Measurements from ENCODE around the gene RMP24.

RMP24 gene

DNA sequence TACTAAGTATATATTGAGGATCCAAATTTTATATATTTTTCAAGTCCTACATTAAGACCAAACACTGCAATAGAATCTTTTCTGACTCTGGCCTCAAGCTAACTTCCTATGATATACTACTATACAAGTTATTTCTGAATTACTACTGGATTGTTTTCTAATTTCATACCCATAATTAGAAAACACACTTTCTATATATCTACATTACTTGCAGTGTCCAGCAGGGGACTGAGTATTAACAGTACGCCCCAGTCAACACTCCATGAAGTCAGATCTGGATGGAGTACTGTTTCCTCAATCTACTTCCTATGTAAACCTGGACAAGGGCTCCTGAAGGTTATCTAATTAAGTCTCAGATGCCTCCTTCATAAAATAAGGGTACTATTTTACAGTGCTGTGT lies 26.5 kb downstream of the RMP24 start:
- Histone ChIP-seq H3K9ac (ENCODE audit: insufficient read depth in 1 of 2, low read length in 2 of 2) (no peak overlapping the region), H3K27ac (ENCODE audit: low read depth in 1 of 2, low read length in 1 of 2) (no peak overlapping the region), H3K4me3 (no peak overlapping the region), H3K36me3 (ENCODE audit: control insufficient read depth in 4 of 4, insufficient read depth in 4 of 4, low read length in 4 of 4) (peaks cover 0 to 2% (median 0%) of the 10 kb centered on the region in 4 donors), H3K27me3 (ENCODE audit: control insufficient read depth in 3 of 3, insufficient read depth in 3 of 3, low read length in 2 of 3) (no peaks in the 10 kb centered on the region), H3K4me1 (ENCODE audit: control insufficient read depth in 5 of 5, insufficient read depth in 5 of 5, low read length in 5 of 5) (no peaks in the 10 kb centered on the region), H3K9me3 (ENCODE audit: control insufficient read depth in 4 of 4, insufficient read depth in 3 of 4, low read length in 3 of 4) (no peaks in the 10 kb centered on the region)
- peak in 1 of 3 donors; percentile 8 for DNase-seq
- TF ChIP-seq CTCF (IDR thresholded peaks at IDR 0.05; ENCODE audit: control extremely low read depth, extremely low read depth): no peak
- WGBS, 2 donors: 73 to 74% methylated on average over 1 of the region's 1 CpG
- no peak for ATAC-seq (ENCODE audit: insufficient read depth, low FRiP score)

DNA sequence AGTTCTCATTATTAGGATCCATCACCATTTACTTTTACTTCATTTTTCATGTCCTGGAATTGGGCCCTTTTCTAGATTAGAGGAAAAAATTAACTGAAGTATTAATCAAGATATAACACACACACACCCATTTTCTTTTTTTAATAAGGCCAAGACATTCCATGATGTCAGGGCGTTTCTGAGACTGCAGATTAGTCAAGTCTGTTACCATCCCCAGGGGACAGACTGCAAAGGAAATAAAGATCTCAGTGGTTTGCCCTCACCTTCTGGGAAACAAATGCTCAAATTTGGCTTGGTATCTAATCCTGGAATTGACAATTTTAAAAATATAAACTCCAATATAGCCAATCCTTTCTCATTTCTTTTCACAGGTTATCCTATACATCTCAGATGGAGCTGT lies 27.4 kb downstream of the RMP24 start:
- no peak for TF ChIP-seq CTCF (IDR thresholded peaks at IDR 0.05; ENCODE audit: control extremely low read depth, extremely low read depth)
- 60 to 61% methylated on average over 1 of the region's 1 CpG for WGBS, 2 donors
- no peak overlapping the region for H3K27ac ChIP-seq (ENCODE audit: low read depth in 1 of 2, low read length in 1 of 2)
- no peaks in the 10 kb centered on the region for H3K9me3 ChIP-seq (ENCODE audit: control insufficient read depth in 4 of 4, insufficient read depth in 3 of 4, low read length in 3 of 4)
- no peak overlapping the region for H3K4me3 ChIP-seq
- H3K9ac ChIP-seq (ENCODE audit: insufficient read depth in 1 of 2, low read length in 2 of 2): no peak overlapping the region
- ATAC-seq (ENCODE audit: insufficient read depth, low FRiP score) (no peak), DNase-seq (no peak)
- no peaks in the 10 kb centered on the region for H3K4me1 ChIP-seq (ENCODE audit: control insufficient read depth in 5 of 5, insufficient read depth in 5 of 5, low read length in 5 of 5)
- H3K36me3 ChIP-seq (ENCODE audit: control insufficient read depth in 4 of 4, insufficient read depth in 4 of 4, low read length in 4 of 4): peaks cover 0 to 2% (median 0%) of the 10 kb centered on the region in 4 donors
- no peaks in the 10 kb centered on the region for H3K27me3 ChIP-seq (ENCODE audit: control insufficient read depth in 3 of 3, insufficient read depth in 3 of 3, low read length in 2 of 3)

- Histone ChIP-seq H3K27ac (ENCODE audit: low read depth in 1 of 2, low read length in 1 of 2) (no peak overlapping the region), H3K27me3 (ENCODE audit: control insufficient read depth in 3 of 3, insufficient read depth in 3 of 3, low read length in 2 of 3) (no peaks in the 10 kb centered on the region), H3K4me3 (no peak overlapping the region), H3K9ac (ENCODE audit: insufficient read depth in 1 of 2, low read length in 2 of 2) (no peak overlapping the region), H3K36me3 (ENCODE audit: control insufficient read depth in 4 of 4, insufficient read depth in 4 of 4, low read length in 4 of 4) (no peaks in the 10 kb centered on the region), H3K4me1 (ENCODE audit: control insufficient read depth in 5 of 5, insufficient read depth in 5 of 5, low read length in 5 of 5) (no peaks in the 10 kb centered on the region), H3K9me3 (ENCODE audit: control insufficient read depth in 4 of 4, insufficient read depth in 3 of 4, low read length in 3 of 4) (peaks cover 0 to 2% (median 0%) of the 10 kb centered on the region in 4 donors)
- TF ChIP-seq CTCF (IDR thresholded peaks at IDR 0.05; ENCODE audit: control extremely low read depth, extremely low read depth): no peak
- DNase-seq (no peak), ATAC-seq (ENCODE audit: insufficient read depth, low FRiP score) (no peak)
- WGBS, 2 donors: 96 to 99% methylated on average over 2 of the region's 2 CpGs
Observed at GRCh38 chr18:36006997-36007396, 34.5 kb downstream of the RMP24 start.

- 79 to 87% methylated on average over 3 of the region's 3 CpGs for WGBS, 2 donors
- ATAC-seq (ENCODE audit: insufficient read depth, low FRiP score): no peak
Observed at GRCh38 chr18:36009214-36009613, 36.7 kb downstream of the RMP24 start.

More at GRCh38 chr18:36009214-36009613, 36.7 kb downstream of the RMP24 start:
- no peak overlapping the region for H3K27ac ChIP-seq (ENCODE audit: low read depth in 1 of 2, low read length in 1 of 2)
- no peaks in the 10 kb centered on the region for H3K4me1 ChIP-seq (ENCODE audit: control insufficient read depth in 5 of 5, insufficient read depth in 5 of 5, low read length in 5 of 5)
- H3K9me3 ChIP-seq (ENCODE audit: control insufficient read depth in 4 of 4, insufficient read depth in 3 of 4, low read length in 3 of 4): peaks cover 0 to 2% (median 0%) of the 10 kb centered on the region in 4 donors
- no peak for TF ChIP-seq CTCF (IDR thresholded peaks at IDR 0.05; ENCODE audit: control extremely low read depth, extremely low read depth)
- no peaks in the 10 kb centered on the region for H3K36me3 ChIP-seq (ENCODE audit: control insufficient read depth in 4 of 4, insufficient read depth in 4 of 4, low read length in 4 of 4)
- H3K27me3 ChIP-seq (ENCODE audit: control insufficient read depth in 3 of 3, insufficient read depth in 3 of 3, low read length in 2 of 3): no peaks in the 10 kb centered on the region
- no peak overlapping the region for H3K4me3 ChIP-seq
- H3K9ac ChIP-seq (ENCODE audit: insufficient read depth in 1 of 2, low read length in 2 of 2): no peak overlapping the region
- DNase-seq: no peak
